ENCODE measurements around the gene ERG. TPM values are rescaled to one million over a fixed set of nuclear protein-coding genes. Genes with fewer than 3 reads are reported as not detected.

The ERG gene
- total RNA-seq, 1 experiment from 2014 or later: not detected

- TF ChIP-seq CTCF (IDR thresholded peaks at IDR 0.05; ENCODE audit: unreplicated experiment): no peak
- DNase-seq: no peak
- H3K4me3 Mint-ChIP-seq (ENCODE audit: low read depth, unreplicated experiment): no peak overlapping the region
- H3K27ac Mint-ChIP-seq (ENCODE audit: unreplicated experiment): no peak overlapping the region
- CTCF ChIA-PET: no interaction called here
- H3K36me3 Mint-ChIP-seq (ENCODE audit: insufficient read depth, unreplicated experiment): no peaks in the 10 kb centered on the region
- H3K4me1 Mint-ChIP-seq (ENCODE audit: low read depth, unreplicated experiment): no peaks in the 10 kb centered on the region
- no TSS peak for BruUV-seq (replicated peaks)
- intact Hi-C loops (cut with micrococcal nuclease; ENCODE audit: unreplicated experiment): no loop called here
- H3K9me3 Mint-ChIP-seq (ENCODE audit: low read depth, unreplicated experiment): no peaks in the 10 kb centered on the region
- H3K27me3 Mint-ChIP-seq (ENCODE audit: unreplicated experiment): no peaks in the 10 kb centered on the region
Observed at GRCh38 chr21:38330666-38331065, 167.6 kb downstream of the ERG start.

Other genes starting within 250 kb of the ERG start
- gene KCNJ15, start 241.5 kb downstream of the ERG start, total RNA-seq (2022): 34.8 and 48.0 TPM in 2 replicates

Measured in Calu3 (cell line).